Measurements from ENCODE around the gene EXOC4.

The EXOC4 gene

DNA sequence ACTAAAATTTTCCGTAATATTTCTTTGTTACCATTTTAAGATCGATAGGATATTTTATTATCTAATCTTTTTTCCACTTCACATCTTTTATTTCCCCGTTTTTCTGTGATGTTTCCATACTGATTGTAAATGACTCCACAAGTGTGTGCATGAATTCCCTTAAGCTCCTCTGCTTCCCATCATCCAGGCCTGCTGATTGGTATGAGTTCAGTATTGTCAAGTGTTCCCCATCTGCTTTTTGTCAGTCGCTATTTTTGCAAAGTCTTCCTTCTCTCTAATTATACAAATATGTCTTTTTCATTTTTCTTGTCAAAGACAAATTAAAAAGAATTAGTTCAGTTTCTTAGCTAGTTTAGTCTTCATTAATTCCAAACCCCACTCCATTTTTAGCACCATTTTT, 184.7 kb downstream of the EXOC4 start:
- no peak for TF ChIP-seq ZFX (IDR thresholded peaks at IDR 0.05)
- TF ChIP-seq, protein P1, sequence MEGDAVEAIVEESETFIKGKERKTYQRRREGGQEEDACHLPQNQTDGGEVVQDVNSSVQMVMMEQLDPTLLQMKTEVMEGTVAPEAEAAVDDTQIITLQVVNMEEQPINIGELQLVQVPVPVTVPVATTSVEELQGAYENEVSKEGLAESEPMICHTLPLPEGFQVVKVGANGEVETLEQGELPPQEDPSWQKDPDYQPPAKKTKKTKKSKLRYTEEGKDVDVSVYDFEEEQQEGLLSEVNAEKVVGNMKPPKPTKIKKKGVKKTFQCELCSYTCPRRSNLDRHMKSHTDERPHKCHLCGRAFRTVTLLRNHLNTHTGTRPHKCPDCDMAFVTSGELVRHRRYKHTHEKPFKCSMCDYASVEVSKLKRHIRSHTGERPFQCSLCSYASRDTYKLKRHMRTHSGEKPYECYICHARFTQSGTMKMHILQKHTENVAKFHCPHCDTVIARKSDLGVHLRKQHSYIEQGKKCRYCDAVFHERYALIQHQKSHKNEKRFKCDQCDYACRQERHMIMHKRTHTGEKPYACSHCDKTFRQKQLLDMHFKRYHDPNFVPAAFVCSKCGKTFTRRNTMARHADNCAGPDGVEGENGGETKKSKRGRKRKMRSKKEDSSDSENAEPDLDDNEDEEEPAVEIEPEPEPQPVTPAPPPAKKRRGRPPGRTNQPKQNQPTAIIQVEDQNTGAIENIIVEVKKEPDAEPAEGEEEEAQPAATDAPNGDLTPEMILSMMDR (conservative IDR thresholded peaks at IDR 0.05) = no peak

DNA sequence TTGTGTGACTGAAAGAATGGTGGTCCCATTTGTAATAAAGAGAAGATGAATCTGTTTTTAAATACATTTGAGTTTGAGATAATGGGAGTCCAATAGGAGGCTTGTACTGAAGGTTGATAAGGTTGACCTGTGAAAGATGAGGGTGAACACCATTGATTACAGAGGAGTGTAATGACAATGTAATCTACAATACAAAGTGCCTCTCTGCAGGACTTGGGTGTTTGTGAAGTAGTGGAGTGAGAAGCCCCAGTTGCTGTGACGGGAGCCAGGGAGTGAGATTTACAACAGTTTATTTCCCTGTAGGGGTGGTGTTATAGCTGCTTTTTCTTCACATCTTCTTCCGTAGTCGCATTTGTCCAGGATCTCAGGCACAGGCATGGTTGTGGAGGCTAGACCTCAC, 189.9 kb downstream of the EXOC4 start:
- TF ChIP-seq, protein P1 (conservative IDR thresholded peaks at IDR 0.05) = no peak
- no peak for TF ChIP-seq ZFX (IDR thresholded peaks at IDR 0.05)
- H3K27ac ChIP-seq = no peak overlapping the region

More for the DNA sequence above, 184.7 kb downstream of the EXOC4 start:
- no peak overlapping the region for H3K27ac ChIP-seq

DNA sequence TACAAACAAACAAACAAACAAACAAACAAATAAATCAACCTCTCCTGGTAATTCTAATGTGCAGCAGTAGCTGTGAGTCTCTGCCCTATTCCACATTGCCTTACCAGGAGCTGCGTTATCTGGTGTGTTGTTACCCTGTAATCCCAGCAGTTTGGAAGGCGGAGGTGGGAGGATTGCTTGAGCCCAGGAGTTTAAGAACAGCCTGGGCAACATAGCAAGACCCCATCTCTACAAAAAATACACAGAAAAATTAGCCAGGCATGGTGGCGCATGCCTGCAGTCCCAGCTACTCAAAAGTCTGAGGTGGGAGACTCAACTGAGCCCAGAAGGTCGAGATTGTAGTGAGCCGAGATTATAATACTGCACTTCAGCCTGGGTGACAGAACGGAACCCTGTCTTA, 192.7 kb downstream of the EXOC4 start:
- no peak overlapping the region for H3K27ac ChIP-seq
- TF ChIP-seq ZFX (IDR thresholded peaks at IDR 0.05) = no peak
- TF ChIP-seq, protein P1 (conservative IDR thresholded peaks at IDR 0.05) = no peak

DNA sequence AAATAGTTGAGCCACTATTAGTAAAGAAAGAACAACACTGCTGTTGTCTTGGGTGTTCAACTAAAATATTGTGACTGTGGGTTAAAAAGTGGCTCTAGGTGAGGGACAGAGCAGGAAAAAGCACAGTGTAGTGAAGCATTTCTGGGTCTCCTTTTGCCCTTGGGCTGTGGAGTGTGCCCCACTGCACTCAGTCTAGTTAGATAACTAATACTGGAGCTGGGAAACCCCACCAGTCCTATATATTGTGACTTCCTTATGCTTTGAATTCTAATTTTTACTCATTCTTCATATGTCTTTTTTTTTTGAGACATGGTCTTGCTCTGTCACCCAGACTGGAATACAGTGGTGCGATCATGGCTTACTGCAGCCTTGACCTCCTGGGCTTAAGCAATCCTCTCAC, 195.1 kb downstream of the EXOC4 start:
- TF ChIP-seq, protein P1 (conservative IDR thresholded peaks at IDR 0.05) = no peak
- no peak for TF ChIP-seq ZFX (IDR thresholded peaks at IDR 0.05)
- no peak overlapping the region for H3K27ac ChIP-seq

DNA sequence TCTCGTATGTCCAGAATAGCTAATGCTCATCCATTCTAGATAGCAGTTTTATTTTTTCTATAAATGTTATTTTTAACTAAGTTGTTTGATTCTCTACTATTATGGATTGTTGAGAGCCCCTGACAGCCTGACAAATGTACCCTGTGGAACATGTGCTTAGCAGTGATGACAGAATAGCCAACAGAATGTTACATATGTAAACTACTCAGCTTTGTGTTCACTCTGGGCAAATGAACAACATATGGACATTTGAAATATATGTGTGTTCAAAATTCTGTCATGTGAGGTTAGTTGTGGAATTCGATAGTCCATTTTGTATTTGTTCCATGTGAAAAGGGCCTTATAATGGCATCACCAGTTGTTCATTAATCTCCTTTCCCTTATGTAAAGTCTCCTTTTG, 199.7 kb downstream of the EXOC4 start:
- TF ChIP-seq, protein P1 (conservative IDR thresholded peaks at IDR 0.05) = no peak
- TF ChIP-seq ZFX (IDR thresholded peaks at IDR 0.05) = no peak
- no peak overlapping the region for H3K27ac ChIP-seq

DNA sequence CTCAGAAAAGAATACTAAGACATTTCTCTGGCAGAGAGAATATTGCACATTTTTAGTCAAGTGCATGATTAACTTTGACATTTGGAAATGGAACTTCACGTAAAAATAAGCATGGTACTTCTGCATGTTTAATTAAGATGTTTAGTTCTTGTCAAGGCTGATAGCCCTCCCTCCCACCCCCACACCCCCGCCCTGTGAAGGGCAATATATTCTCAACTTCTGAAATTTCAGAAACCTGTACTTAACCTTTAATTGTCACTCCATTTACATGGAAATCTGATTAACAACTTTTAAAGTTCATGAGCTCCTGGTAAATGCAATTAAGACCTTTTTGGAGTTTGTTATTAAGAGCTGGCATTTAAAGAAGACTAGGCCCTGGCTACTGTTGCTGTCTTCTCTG, 205.8 kb downstream of the EXOC4 start:
- H3K27ac ChIP-seq = no peak overlapping the region
- TF ChIP-seq, protein P1 (conservative IDR thresholded peaks at IDR 0.05) = no peak
- TF ChIP-seq ZFX (IDR thresholded peaks at IDR 0.05) = no peak

DNA sequence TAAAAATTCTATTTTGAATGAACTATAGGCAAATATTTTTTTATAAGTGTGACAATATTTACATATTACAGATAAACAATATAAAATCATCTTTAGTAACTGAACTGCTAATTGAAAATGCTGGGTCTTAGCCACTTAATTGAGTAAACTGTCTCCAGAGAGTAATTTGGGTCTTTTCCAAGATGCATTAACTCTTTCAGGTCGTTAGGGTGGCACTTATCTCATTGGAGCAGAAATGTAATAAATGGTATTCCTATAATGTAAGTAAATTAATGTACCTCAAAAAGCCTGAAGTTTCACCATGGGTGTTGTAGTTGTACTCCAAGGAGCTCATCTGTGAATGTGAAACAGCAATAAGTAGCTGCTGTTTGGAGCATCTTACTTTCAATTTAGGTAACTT, 208.5 kb downstream of the EXOC4 start:
- no peak overlapping the region for H3K27ac ChIP-seq
- no peak for TF ChIP-seq ZFX (IDR thresholded peaks at IDR 0.05)
- TF ChIP-seq, protein P1 (conservative IDR thresholded peaks at IDR 0.05) = no peak
